Hematopoietic multipotent progenitor cell (in vitro differentiated cells): ENCODE measurements around the gene CFAP57. TPM values are rescaled to one million over a fixed set of nuclear protein-coding genes. Genes with fewer than 3 reads are reported as not detected.

Experiments used
- DNase-seq, 3 donors: peaks; one replicate each; pipeline ENCODE4 v3.0.0-alpha.2; 2011 to 2015; ENCODE audit warnings: low read depth in 2 of 3, low spot score in 2 of 3
- small RNA-seq: library from RNA; depleted of rRNA; stranded (forward); fragments of <200 nt; gene quantifications from one replicate; pipeline ENCODE3, GENCODE V24; 2012
- total RNA-seq: library from RNA; depleted of rRNA; stranded (reverse); fragments of >200 nt; gene quantifications from one replicate; pipeline ENCODE4 v1.2.3, GENCODE V29; 2012

The CFAP57 gene
- total RNA-seq, 1 donor, result under 0.01 TPM

GRCh38 chr1:43292679-43293078 is 120.5 kb downstream of the CFAP57 start:
- DNase-seq, result no peak

GRCh38 chr1:43293176-43293575 is 121.0 kb downstream of the CFAP57 start:
- DNase-seq, result no peak

- DNase-seq, result no peak
Measured at GRCh38 chr1:43293896-43294760, 122.0 kb downstream of the CFAP57 start.

GRCh38 chr1:43294761-43295160 is 122.6 kb downstream of the CFAP57 start:
- DNase-seq, result no peak

GRCh38 chr1:43296207-43296606 is 124.1 kb downstream of the CFAP57 start:
- no peak for DNase-seq

DNA sequence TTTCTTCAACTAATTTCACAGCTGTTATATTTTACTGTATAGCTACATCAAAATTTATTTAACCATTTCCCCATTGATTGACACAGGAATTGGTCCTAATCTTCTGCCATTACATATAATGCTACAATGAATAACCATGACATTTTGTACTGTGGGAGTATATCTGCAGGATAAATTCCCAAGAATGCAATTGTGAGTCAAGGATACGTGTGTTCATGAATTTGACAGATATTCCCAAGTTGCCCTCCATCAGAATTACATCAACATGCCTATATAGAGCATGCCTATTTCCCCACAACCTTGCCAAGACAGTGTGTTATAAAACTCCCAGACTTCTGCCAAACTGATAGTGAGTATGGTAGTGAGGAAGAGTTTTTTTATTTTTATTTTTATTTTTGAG is 125.9 kb downstream of the CFAP57 start:
- DNase-seq, result no peak

- DNase-seq, result no peak
Measured at GRCh38 chr1:43299101-43299500, 127.0 kb downstream of the CFAP57 start.

GRCh38 chr1:43300378-43301094 is 128.4 kb downstream of the CFAP57 start, which contains the start of gene TIE1:
Gene TIE1 (plus strand): TSS chr1:43300982. CDS start chr1:43301072, 90 bp downstream.
- DNase-seq, result peak in 2 of 3 donors; percentile 18 to 27

GRCh38 chr1:43302201-43302600 is 130.1 kb downstream of the CFAP57 start:
- no peak for DNase-seq

DNA sequence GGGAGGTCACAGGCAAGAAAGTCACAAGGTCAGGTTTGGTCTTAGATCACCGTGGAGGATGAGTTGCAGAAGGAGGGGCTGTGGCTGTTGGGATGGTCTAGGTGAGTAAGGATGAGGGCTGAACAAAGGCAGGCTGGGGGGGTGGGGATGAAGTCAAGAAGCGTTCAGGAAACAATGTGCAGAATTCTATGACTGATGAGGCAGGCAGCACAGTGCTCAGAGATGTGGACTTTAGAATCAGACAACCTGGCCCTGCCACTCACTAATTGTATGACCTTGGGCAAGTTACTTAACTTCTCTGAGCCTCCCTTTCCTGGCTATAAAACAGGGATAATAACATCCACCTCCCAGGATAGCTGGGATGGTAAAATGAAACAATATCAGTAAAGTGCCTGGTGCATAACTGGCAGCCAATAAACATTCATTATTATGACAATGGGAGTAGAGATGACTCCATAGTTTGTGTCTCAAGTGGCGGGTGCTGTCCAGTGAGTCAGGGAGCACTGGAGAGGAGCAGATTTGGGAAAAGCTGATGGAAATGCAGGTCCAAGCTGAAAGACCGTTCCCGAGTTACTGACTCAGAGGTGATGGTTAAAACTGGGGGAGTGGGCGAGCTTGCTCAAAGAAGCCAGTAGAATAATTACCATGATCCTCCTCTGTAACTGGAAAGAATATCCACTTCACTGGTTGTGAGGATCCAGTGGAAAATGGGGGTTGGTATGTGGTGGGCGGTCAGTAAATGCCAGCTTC is 130.8 kb downstream of the CFAP57 start:
- no peak for DNase-seq

DNA sequence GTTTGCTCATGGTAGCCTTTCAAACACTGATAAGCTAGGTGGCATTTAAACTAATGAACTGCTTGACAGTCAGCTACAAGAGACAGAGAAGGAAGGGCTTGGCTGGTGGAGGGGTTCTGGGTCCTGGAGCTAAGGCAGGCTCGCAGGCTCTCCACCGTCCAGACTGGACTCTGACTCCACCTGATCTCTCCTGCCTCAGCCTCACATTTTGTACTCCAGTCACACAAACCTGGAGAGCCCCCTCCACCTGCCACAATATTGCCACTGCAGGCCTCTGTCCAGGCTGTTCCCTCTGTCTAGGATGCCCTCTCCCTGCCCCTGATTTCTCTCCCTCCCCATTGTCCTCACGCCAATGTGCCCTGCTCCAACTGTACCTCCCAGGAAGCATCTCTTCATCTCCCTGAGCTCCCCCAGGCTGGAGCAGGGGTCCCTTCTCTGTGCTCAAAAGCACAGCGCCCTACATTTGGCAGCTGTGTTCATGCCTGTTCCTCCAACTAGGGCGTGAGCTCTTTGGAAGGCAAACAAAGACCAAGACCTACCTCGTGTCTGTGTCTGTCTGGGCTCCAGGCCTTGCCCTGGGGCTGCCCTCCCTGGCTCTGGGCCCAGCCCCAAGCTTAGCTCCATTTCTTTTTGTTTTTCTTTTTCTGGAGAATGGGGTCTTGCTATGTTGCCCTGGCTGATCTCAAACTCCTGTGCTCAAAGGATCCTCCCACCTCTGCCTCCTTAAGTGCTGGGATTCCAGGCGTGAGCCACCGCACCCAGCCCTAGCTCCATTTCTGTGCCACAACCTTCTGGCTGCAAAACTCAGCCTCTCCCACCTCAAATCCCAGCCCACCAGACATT is 131.6 kb downstream of the CFAP57 start:
- DNase-seq, result no peak

Small RNA genes lying within 50 kb of the gene (small RNA-seq; reads per million reads assigned to genes)
- not detected for gene RNA5SP46

Other genes with a start within 250 kb of the CFAP57 start
- gene SLC2A1, start 213.5 kb upstream of the CFAP57 start, total RNA-seq, result 83.5 TPM
- gene EBNA1BP2, start within 50 bp of the CFAP57 start, total RNA-seq, result 33.1 TPM
- gene TMEM125, start 97.7 kb downstream of the CFAP57 start, total RNA-seq, result 8.3 TPM
- under 0.01 TPM for gene C1orf210, start 113.3 kb downstream of the CFAP57 start, total RNA-seq
- 47.7 TPM for gene TIE1, start 128.7 kb downstream of the CFAP57 start, total RNA-seq
- gene MPL, start 165.5 kb downstream of the CFAP57 start, total RNA-seq, result 39.6 TPM
- gene CDC20, start 186.7 kb downstream of the CFAP57 start, total RNA-seq, result 9.4 TPM
- gene ELOVL1, start 195.7 kb downstream of the CFAP57 start, total RNA-seq, result 75.7 TPM
- 21.3 TPM for gene MED8, start 217.5 kb downstream of the CFAP57 start, total RNA-seq
- 47.7 TPM for gene SZT2, start 217.6 kb downstream of the CFAP57 start, total RNA-seq